D721Med (cell line): Measurements from ENCODE around the gene MYO15A.

Source experiments
- DNase-seq: peaks from one replicate; pipeline ENCODE4 v3.0.0; 2011; ENCODE audit warnings: low spot score; ENCODE audit not compliant: insufficient read length
- FAIRE-seq: peaks from 2 replicates; lab custom pipeline; 2011; peaks lifted over from hg19 to GRCh38; lab: Jason Lieb, UNC
- TF ChIP-seq, protein P1 (sequence below): IDR thresholded peaks from 2 replicates; pipeline ENCODE4 v1.5.1; 2012; ENCODE audit warnings: mild to moderate bottlenecking, control low read depth; ENCODE audit not compliant: insufficient read depth; ENCODE audit errors: missing control alignments

Gene MYO15A

DNA sequence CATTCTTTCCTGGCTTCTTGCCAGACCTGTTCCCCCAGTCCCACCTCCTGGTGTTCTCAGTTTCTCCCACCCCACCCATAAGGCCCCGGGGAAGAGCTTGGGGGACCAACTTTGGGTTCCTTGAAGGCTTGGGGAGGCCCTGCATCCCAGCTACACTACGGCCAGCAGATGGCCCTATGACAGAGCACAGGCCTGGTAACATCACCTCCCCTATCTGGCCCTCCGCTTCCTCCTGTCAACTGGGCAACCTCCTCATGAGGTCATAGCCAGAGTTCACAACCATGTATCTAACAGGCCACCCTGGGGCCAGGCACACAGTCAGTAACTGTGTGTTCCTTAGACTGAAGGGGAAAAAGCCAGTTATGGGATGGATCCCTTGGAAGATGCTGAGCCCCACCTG lies 31.4 kb downstream of the MYO15A start:
- FAIRE-seq (no peak), DNase-seq (no peak)

DNA sequence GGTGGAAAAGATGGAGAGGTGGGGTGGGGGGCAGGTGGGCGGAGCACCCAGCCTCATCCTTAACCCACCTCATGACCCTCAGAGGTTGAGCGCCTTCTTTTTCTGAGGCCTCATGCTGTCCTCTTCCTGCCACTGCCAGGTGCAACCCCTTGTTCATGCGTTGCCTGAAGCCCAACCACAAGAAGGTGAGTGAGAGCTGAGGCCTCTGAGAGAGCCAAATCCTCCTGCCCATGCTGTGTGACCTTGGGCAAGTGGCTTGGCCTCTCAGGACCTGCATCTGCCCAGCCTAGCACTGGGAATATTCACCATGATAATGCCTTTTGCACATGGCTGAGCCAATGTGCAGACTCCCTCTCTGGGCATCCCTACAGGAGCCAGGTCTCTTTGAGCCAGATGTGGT lies 32.1 kb downstream of the MYO15A start:
- no peak for DNase-seq
- no peak for FAIRE-seq
- TF ChIP-seq, protein P1, sequence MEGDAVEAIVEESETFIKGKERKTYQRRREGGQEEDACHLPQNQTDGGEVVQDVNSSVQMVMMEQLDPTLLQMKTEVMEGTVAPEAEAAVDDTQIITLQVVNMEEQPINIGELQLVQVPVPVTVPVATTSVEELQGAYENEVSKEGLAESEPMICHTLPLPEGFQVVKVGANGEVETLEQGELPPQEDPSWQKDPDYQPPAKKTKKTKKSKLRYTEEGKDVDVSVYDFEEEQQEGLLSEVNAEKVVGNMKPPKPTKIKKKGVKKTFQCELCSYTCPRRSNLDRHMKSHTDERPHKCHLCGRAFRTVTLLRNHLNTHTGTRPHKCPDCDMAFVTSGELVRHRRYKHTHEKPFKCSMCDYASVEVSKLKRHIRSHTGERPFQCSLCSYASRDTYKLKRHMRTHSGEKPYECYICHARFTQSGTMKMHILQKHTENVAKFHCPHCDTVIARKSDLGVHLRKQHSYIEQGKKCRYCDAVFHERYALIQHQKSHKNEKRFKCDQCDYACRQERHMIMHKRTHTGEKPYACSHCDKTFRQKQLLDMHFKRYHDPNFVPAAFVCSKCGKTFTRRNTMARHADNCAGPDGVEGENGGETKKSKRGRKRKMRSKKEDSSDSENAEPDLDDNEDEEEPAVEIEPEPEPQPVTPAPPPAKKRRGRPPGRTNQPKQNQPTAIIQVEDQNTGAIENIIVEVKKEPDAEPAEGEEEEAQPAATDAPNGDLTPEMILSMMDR, result no peak

More for the DNA sequence above, 31.4 kb downstream of the MYO15A start:
- TF ChIP-seq, protein P1, result no peak

DNA sequence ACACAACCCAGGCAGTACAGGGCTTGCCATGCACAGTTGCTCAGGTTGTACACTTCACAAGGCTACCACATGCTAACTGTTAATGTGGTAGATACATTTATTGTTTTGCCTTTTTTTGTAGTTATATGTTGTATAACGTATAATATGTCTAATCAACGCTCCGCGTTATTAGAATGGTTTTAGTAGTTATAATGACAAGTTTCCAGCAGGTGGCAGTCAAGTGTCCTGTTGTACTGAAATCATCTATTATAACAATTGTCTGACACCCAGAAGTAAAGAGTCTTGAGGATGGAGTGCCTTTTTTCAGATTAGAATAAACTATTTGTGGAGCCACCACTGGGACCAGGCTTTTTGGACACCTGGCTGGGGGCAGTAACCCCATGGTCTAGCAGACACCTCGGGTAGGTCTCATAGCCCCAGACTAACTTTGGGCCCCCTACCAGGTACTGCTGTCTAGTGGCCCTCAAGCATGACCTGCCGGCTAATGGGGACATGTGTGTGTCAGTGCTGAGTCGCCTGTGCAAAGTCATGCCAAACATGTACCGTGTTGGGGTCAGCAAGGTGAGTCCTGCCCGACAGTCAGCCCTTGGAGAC lies 32.8 kb downstream of the MYO15A start:
- no peak for DNase-seq
- peak; percentile 70 for FAIRE-seq
- TF ChIP-seq, protein P1, result peak; percentile 45

DNA sequence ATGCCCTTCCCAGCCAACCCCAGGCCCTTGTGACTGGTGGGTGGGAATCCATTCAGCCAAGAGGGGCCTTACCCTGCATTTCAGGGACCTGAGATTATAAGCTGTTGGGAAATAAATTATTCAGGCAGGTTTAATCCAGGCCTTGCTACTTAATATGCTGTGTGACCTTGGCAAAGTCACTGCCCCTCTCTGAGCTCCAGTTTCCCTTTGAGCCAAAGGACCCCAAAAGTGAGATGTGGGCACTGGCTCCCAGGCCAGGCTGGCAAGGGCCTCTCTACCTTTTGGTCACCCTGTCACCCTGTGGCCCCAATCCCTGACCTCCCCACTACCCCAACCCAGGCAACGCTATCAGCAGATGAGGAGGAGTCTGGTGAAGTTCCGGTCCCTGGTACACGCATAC lies 33.9 kb downstream of the MYO15A start:
- TF ChIP-seq, protein P1, result no peak
- FAIRE-seq (no peak), DNase-seq (no peak)

DNA sequence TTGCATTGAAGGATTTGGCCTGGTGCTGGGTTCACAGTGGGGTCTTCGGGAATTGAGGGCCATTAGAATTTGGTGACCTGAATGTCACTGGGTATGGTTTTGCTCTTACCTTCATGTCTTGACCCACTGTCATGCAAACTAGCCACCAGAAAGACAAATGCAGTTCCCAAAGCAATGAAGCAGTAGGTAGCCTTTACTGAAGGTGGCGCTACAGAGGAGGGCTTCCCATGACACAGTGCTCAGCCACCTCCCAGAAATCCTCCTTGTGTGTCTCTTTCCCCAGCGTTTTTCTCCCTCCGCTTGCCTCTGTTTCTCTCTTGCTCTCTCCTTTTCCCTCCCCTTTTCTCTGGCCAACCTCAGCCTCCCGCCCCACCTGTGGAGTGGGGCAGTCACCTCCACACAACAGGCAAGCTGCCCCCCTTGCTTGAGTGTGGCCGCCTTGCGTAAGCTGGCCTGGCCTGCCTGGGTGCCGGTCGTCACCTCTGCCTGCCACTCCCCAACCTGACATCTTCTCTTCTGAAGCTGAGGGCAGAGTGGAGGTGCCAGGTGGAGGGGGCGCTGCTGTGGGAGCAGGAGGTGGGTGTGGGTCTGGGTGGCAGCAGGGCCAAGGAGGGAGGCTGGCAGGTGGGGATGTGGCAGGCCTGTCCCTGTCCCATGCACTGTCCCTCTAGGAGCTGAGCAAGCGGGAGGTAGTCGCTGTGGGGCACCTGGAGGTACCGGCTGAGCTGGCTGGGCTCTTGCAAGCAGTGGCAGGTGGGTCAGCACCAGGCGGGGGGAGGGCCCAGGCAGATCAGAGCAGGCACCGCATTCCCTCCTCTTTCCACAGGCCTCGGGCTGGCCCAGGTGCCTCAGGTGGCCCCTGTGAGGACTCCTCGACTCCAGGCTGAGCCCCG lies 34.7 kb downstream of the MYO15A start:
- FAIRE-seq, result no peak
- TF ChIP-seq, protein P1, result peak; percentile 16
- DNase-seq, result no peak

DNA sequence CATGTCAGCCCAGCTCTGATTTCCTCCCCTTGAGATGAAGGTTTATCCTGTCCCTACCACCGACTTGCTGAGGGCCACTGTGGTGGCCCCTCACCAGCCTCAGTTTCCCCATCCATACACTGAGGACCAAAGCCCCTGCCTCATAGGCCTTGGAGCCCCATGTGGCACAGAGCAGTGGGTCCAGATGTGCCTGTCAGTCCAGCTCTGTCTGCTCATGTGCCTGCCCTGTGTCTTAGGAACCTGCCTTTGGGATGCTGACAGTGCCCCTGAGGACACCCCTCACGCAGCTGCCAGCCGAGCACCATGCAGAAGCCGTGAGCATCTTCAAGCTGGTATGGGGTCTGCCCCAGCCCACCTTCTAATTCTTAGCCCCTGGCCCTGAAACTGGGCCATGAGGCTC lies 35.7 kb downstream of the MYO15A start:
- FAIRE-seq, result no peak
- no peak for DNase-seq
- TF ChIP-seq, protein P1, result no peak

DNA sequence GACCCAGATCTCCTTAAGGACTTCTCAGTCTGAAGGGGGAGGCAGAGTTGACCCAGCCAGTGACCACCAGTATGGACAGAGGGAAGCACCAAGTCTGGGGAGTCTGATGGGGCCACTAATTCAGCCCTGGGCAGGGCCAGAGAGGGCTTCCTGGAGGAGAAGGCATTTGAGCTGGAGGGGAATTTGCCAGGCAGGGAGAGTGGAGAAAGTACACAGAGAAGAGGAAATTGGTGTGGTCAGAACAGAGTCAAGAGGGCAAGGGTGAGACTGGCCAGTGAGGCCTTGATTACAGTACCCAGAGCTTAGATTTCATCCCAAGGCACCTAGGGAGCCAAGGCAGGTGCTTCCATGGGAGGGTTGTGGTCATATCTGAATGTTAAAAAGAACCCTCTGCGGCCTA lies 36.3 kb downstream of the MYO15A start:
- no peak for FAIRE-seq
- no peak for DNase-seq
- TF ChIP-seq, protein P1, result no peak
